Measurements from ENCODE around the gene PLCH1.

PLCH1 gene

GRCh38 chr3:155560135-155560534, 184.7 kb downstream of the PLCH1 start:
- no peak for FAIRE-seq
- no peak for DNase-seq (ENCODE audit: insufficient read length, low spot score)

GRCh38 chr3:155556531-155556930, 188.3 kb downstream of the PLCH1 start:
- FAIRE-seq (no peak), DNase-seq (ENCODE audit: insufficient read length, low spot score) (no peak)

- FAIRE-seq = no peak
- no peak for DNase-seq (ENCODE audit: insufficient read length, low spot score)
These were observed 189.3 kb downstream of the PLCH1 start for GRCh38 chr3:155555479-155556060.

GRCh38 chr3:155554777-155555451, 190.0 kb downstream of the PLCH1 start:
- no peak for DNase-seq (ENCODE audit: insufficient read length, low spot score)
- no peak for FAIRE-seq

GRCh38 chr3:155553780-155554179, 191.1 kb downstream of the PLCH1 start:
- FAIRE-seq (no peak), DNase-seq (ENCODE audit: insufficient read length, low spot score) (no peak)

- no peak for FAIRE-seq
- no peak for DNase-seq (ENCODE audit: insufficient read length, low spot score)
These were observed 191.5 kb downstream of the PLCH1 start for GRCh38 chr3:155553326-155553725.

GRCh38 chr3:155550391-155550790, 194.5 kb downstream of the PLCH1 start:
- DNase-seq (ENCODE audit: insufficient read length, low spot score) (no peak), FAIRE-seq (no peak)

- DNase-seq (ENCODE audit: insufficient read length, low spot score) = no peak
- FAIRE-seq = no peak
These were observed 195.8 kb downstream of the PLCH1 start for GRCh38 chr3:155549087-155549486.

GRCh38 chr3:155548195-155548594, 196.7 kb downstream of the PLCH1 start:
- no peak for FAIRE-seq
- DNase-seq (ENCODE audit: insufficient read length, low spot score) = no peak

GRCh38 chr3:155535098-155535497, 209.8 kb downstream of the PLCH1 start:
- no peak for DNase-seq (ENCODE audit: insufficient read length, low spot score)
- FAIRE-seq = no peak

GRCh38 chr3:155528579-155528978, 216.3 kb downstream of the PLCH1 start:
- FAIRE-seq (no peak), DNase-seq (ENCODE audit: insufficient read length, low spot score) (no peak)

- no peak for DNase-seq (ENCODE audit: insufficient read length, low spot score)
- FAIRE-seq = no peak
These were observed 219.5 kb downstream of the PLCH1 start for GRCh38 chr3:155525324-155525833.

GRCh38 chr3:155520463-155520862, 224.4 kb downstream of the PLCH1 start:
- FAIRE-seq (no peak), DNase-seq (ENCODE audit: insufficient read length, low spot score) (no peak)

- DNase-seq (ENCODE audit: insufficient read length, low spot score) = no peak
- FAIRE-seq = no peak
These were observed 225.8 kb downstream of the PLCH1 start for GRCh38 chr3:155519078-155519477.

- FAIRE-seq (no peak), DNase-seq (ENCODE audit: insufficient read length, low spot score) (no peak)
These were observed 227.0 kb downstream of the PLCH1 start for GRCh38 chr3:155517903-155518302.

- FAIRE-seq = no peak
These were observed 228.4 kb downstream of the PLCH1 start for GRCh38 chr3:155516439-155516838.

GRCh38 chr3:155512867-155513261, 232.0 kb downstream of the PLCH1 start:
- FAIRE-seq (no peak), DNase-seq (ENCODE audit: insufficient read length, low spot score) (no peak)

More at GRCh38 chr3:155516439-155516838, 228.4 kb downstream of the PLCH1 start:
- no peak for DNase-seq (ENCODE audit: insufficient read length, low spot score)

GRCh38 chr3:155512175-155512866, 232.6 kb downstream of the PLCH1 start:
- no peak for DNase-seq (ENCODE audit: insufficient read length, low spot score)
- no peak for FAIRE-seq

GRCh38 chr3:155504682-155505081, 240.2 kb downstream of the PLCH1 start:
- FAIRE-seq = no peak
- DNase-seq (ENCODE audit: insufficient read length, low spot score) = no peak

GRCh38 chr3:155502630-155503029, 242.2 kb downstream of the PLCH1 start:
- DNase-seq (ENCODE audit: insufficient read length, low spot score) (no peak), FAIRE-seq (no peak)

- DNase-seq (ENCODE audit: insufficient read length, low spot score) (no peak), FAIRE-seq (no peak)
These were observed 244.6 kb downstream of the PLCH1 start for GRCh38 chr3:155500194-155500818.
